Measurements from ENCODE around the gene USP54. TPM values are rescaled to one million over a fixed set of nuclear protein-coding genes. Genes with fewer than 3 reads are reported as not detected.
A peak's percentile ranks its signal among the peaks of the same experiment; 100 is the strongest.

USP54 gene
- total RNA-seq, 4 donors from 2014 or later = 109 to 168 (median 114) TPM

- WGBS, 2 donors (ENCODE audit: low coverage in 1 of 2) = 83 to 92% methylated on average over 2 to 3 of the region's 3 CpGs
- TF ChIP-seq CTCF (IDR thresholded peaks at IDR 0.05) = no peak
- no peak for TF ChIP-seq POLR2AphosphoS5 (IDR thresholded peaks at IDR 0.05)
- no peak for TF ChIP-seq EP300 (IDR thresholded peaks at IDR 0.05; ENCODE audit: low read depth)
- in situ Hi-C loops (cut with MboI; ENCODE audit: low pct_ligation_motif_present in 1 of 4, low pct_unique_long_range_greater_than_20kb in 1 of 4, low sequenced_read_pairs in 3 of 4) = no loop called here
These were observed 23.6 kb upstream of the USP54 start for GRCh38 chr10:73614720-73615119.

GRCh38 chr10:73609116-73609515 lies 18.0 kb upstream of the USP54 start:
- Histone ChIP-seq H3K4me3 (no peak overlapping the region), H3K4me1 (no peaks in the 10 kb centered on the region), H3K9me3 (no peaks in the 10 kb centered on the region), H3K36me3 (no peaks in the 10 kb centered on the region), H3K27ac (no peak overlapping the region), H3K27me3 (no peaks in the 10 kb centered on the region)
- no peak for DNase-seq
- TF ChIP-seq POLR2A (IDR thresholded peaks at IDR 0.05) (no peak), CTCF (IDR thresholded peaks at IDR 0.05) (no peak), POLR2AphosphoS5 (IDR thresholded peaks at IDR 0.05) (no peak), EP300 (IDR thresholded peaks at IDR 0.05; ENCODE audit: low read depth) (no peak)
- in situ Hi-C loops (cut with MboI; ENCODE audit: low pct_ligation_motif_present in 1 of 4, low pct_unique_long_range_greater_than_20kb in 1 of 4, low sequenced_read_pairs in 3 of 4) = no loop called here
- 90 to 92% methylated on average over 4 of the region's 4 CpGs for WGBS, 2 donors (ENCODE audit: low coverage in 1 of 2)
- intact Hi-C loops (cut with DNase I; ENCODE audit: low total_unique reads) = no loop called here

More at GRCh38 chr10:73614720-73615119, 23.6 kb upstream of the USP54 start:
- H3K27ac ChIP-seq = no peak overlapping the region
- H3K4me1 ChIP-seq = peaks cover 0 to 5% (median 2%) of the 10 kb centered on the region in 4 donors
- intact Hi-C loops (cut with DNase I; ENCODE audit: low total_unique reads) = no loop called here
- H3K4me3 ChIP-seq = no peak overlapping the region
- no peaks in the 10 kb centered on the region for H3K27me3 ChIP-seq
- no peaks in the 10 kb centered on the region for H3K36me3 ChIP-seq
- no peak for DNase-seq
- no peaks in the 10 kb centered on the region for H3K9me3 ChIP-seq

GRCh38 chr10:73601486-73601921 lies 10.4 kb upstream of the USP54 start:
- H3K27me3 ChIP-seq = no peaks in the 10 kb centered on the region
- no peaks in the 10 kb centered on the region for H3K36me3 ChIP-seq
- no peaks in the 10 kb centered on the region for H3K9me3 ChIP-seq
- H3K4me1 ChIP-seq = peaks cover 0 to 15% (median 6%) of the 10 kb centered on the region in 4 donors
- in situ Hi-C loops (cut with MboI; ENCODE audit: low pct_ligation_motif_present in 1 of 4, low pct_unique_long_range_greater_than_20kb in 1 of 4, low sequenced_read_pairs in 3 of 4) (no loop called here), intact Hi-C loops (cut with DNase I; ENCODE audit: low total_unique reads) (no loop called here)
- DNase-seq = peak; percentile 71
- TF ChIP-seq POLR2A (IDR thresholded peaks at IDR 0.05) (peak; percentile 71), EP300 (IDR thresholded peaks at IDR 0.05; ENCODE audit: low read depth) (no peak), POLR2AphosphoS5 (IDR thresholded peaks at IDR 0.05) (peak in 2 of 3 donors; percentile 80 to 81)
- 38 to 39% methylated on average over 1 to 3 of the region's 3 CpGs for WGBS, 2 donors (ENCODE audit: low coverage in 1 of 2)
- peak overlapping the region; percentile 76 to 86 (median 82) for H3K27ac ChIP-seq
- peak overlapping the region in 1 of 4 donors; percentile 34 for H3K4me3 ChIP-seq

GRCh38 chr10:73597346-73597745 lies 6.2 kb upstream of the USP54 start:
- intact Hi-C loops (cut with DNase I; ENCODE audit: low total_unique reads) = no loop called here
- Histone ChIP-seq H3K36me3 (no peaks in the 10 kb centered on the region), H3K27me3 (no peaks in the 10 kb centered on the region), H3K4me3 (no peak overlapping the region), H3K9me3 (no peaks in the 10 kb centered on the region), H3K27ac (no peak overlapping the region), H3K4me1 (peaks cover 0 to 36% (median 15%) of the 10 kb centered on the region in 4 donors)
- TF ChIP-seq EP300 (IDR thresholded peaks at IDR 0.05; ENCODE audit: low read depth) = no peak
- TF ChIP-seq POLR2AphosphoS5 (IDR thresholded peaks at IDR 0.05) = no peak
- TF ChIP-seq CTCF (IDR thresholded peaks at IDR 0.05) = no peak
- no peak for TF ChIP-seq POLR2A (IDR thresholded peaks at IDR 0.05)
- WGBS, 2 donors (ENCODE audit: low coverage in 1 of 2) = 91% methylated on average over 1 of the region's 1 CpG; no CpG with 5 or more reads in 1 of the 2 donors
- DNase-seq = no peak
- in situ Hi-C loops (cut with MboI; ENCODE audit: low pct_ligation_motif_present in 1 of 4, low pct_unique_long_range_greater_than_20kb in 1 of 4, low sequenced_read_pairs in 3 of 4) = no loop called here

GRCh38 chr10:73593812-73594211 lies 2.7 kb upstream of the USP54 start:
- no peaks in the 10 kb centered on the region for H3K9me3 ChIP-seq
- DNase-seq = no peak
- H3K27me3 ChIP-seq = no peaks in the 10 kb centered on the region
- H3K36me3 ChIP-seq = no peaks in the 10 kb centered on the region
- 76 to 92% methylated on average over 5 of the region's 5 CpGs for WGBS, 2 donors (ENCODE audit: low coverage in 1 of 2)
- H3K27ac ChIP-seq = peak overlapping the region in 2 of 4 donors; percentile 87 to 89
- TF ChIP-seq CTCF (IDR thresholded peaks at IDR 0.05) (no peak), POLR2A (IDR thresholded peaks at IDR 0.05) (no peak), EP300 (IDR thresholded peaks at IDR 0.05; ENCODE audit: low read depth) (no peak), POLR2AphosphoS5 (IDR thresholded peaks at IDR 0.05) (no peak)
- H3K4me1 ChIP-seq = peaks cover 7 to 58% (median 31%) of the 10 kb centered on the region in 4 donors
- in situ Hi-C loops (cut with MboI; ENCODE audit: low pct_ligation_motif_present in 1 of 4, low pct_unique_long_range_greater_than_20kb in 1 of 4, low sequenced_read_pairs in 3 of 4) (no loop called here), intact Hi-C loops (cut with DNase I; ENCODE audit: low total_unique reads) (no loop called here)
- no peak overlapping the region for H3K4me3 ChIP-seq
